22Rv1 (cell line): ENCODE data around the gene UGDH.

Source experiments
- H3K27ac ChIP-seq: fragments of 450-650 bp; 2 replicates; pipeline ENCODE4 v1.5.1; 2017
- ZFX ChIP-seq: fragments of 450-650 bp; IDR thresholded peaks from 2 replicates; pipeline ENCODE4 v1.6.1; 2017; ENCODE audit warnings: antibody characterized with exemption, borderline replicate concordance
- TF ChIP-seq, protein P1 (sequence below): fragments of 450-650 bp; IDR thresholded peaks from 2 replicates; pipeline ENCODE4 v1.5.1; 2017; ENCODE audit warnings: mild to moderate bottlenecking

The UGDH gene

DNA sequence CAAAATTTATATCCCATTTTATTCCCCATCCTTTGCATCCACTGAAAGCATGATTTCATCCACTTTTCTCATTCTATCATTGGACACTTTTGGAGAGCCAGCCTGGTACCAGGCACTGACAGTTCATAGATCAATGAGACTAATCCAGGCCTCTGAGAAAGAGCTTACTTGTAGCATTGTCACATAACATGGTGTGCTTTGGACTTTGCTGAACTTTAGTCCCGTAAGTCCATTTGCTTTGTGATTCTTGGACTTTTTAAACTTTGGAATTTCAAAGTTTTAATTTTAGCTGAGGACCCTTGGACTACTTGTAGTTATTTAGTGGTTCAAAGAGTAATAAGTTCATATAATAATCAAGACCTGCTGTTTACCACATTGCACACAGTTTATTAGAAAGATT is 56.8 kb downstream of the UGDH start:
- H3K27ac ChIP-seq = no peak overlapping the region
- TF ChIP-seq ZFX = no peak
- TF ChIP-seq, protein P1, sequence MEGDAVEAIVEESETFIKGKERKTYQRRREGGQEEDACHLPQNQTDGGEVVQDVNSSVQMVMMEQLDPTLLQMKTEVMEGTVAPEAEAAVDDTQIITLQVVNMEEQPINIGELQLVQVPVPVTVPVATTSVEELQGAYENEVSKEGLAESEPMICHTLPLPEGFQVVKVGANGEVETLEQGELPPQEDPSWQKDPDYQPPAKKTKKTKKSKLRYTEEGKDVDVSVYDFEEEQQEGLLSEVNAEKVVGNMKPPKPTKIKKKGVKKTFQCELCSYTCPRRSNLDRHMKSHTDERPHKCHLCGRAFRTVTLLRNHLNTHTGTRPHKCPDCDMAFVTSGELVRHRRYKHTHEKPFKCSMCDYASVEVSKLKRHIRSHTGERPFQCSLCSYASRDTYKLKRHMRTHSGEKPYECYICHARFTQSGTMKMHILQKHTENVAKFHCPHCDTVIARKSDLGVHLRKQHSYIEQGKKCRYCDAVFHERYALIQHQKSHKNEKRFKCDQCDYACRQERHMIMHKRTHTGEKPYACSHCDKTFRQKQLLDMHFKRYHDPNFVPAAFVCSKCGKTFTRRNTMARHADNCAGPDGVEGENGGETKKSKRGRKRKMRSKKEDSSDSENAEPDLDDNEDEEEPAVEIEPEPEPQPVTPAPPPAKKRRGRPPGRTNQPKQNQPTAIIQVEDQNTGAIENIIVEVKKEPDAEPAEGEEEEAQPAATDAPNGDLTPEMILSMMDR = no peak

DNA sequence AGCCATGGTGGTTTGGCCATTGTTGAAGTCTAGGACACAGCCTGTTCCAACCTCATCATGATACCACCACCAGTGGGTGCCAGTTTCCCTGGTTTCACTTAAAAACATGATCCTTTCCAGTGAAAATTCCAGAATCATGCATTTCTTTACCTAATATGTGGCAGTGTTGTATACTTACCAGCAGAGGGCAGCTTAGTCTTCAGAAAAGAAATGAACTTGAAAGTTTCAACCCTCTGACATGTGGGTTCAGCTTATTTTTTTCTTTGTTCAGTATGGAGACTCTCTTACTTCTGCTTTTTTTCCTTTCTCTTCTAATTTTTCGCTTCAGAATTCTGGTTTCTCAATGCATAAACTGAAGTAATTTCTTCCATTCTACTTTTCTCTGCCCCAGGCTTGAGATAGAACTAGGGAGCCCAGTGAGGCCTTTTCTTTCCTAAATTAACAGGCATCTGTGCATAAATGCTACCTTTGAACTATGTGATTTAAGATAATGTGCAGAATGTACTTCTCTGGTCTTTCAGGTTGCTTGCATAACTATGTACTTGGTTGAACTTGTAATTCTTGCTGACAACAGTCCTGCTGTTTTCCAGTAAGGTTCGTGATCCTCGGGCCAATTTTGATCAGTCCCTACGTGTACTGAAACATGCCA is 57.7 kb downstream of the UGDH start:
- peak overlapping the region; percentile 13; the same call in 1 of the 2 replicates for H3K27ac ChIP-seq

DNA sequence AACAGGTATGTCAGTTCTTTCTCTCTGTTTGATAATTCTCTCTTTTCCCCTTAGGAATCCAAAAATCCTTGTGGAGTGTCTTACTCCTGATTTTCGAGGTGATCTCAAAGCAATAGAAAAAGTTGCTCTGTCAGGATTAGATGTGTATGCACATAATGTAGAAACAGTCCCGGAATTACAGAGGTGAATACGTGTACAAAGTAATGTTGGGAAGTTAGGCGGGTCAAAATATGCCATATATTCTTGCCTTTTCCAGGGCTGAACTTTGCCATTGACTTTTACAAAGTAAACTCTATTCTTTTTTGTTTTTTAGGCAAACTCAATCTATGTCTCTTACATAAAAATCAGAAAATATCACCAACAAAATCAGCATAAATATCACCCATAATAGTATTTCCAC is 59.8 kb downstream of the UGDH start:
- no peak overlapping the region for H3K27ac ChIP-seq
- TF ChIP-seq, protein P1 = no peak
- no peak for TF ChIP-seq ZFX

More for the DNA sequence above, 57.7 kb downstream of the UGDH start:
- TF ChIP-seq, protein P1 = peak; percentile 88
- TF ChIP-seq ZFX = no peak

DNA sequence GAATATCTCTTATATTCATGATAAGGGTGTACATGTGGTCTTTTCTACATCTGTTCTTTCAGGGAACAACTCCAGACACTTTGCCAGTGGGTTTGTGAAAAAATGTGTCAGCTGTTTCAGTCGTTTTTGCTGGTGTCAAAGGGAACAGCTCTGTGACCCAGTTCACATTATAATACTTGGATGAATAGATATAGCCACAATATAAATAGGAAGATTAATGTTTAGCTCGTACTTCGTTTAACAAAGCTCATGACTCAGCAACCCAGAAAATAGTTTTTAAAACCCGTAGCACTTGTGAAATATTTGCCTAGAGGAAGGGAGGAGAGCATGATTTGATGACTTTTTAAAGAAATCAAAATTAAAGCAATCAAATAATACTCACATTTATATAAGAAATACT is 60.5 kb downstream of the UGDH start:
- no peak overlapping the region for H3K27ac ChIP-seq
- no peak for TF ChIP-seq ZFX
- TF ChIP-seq, protein P1 = no peak

DNA sequence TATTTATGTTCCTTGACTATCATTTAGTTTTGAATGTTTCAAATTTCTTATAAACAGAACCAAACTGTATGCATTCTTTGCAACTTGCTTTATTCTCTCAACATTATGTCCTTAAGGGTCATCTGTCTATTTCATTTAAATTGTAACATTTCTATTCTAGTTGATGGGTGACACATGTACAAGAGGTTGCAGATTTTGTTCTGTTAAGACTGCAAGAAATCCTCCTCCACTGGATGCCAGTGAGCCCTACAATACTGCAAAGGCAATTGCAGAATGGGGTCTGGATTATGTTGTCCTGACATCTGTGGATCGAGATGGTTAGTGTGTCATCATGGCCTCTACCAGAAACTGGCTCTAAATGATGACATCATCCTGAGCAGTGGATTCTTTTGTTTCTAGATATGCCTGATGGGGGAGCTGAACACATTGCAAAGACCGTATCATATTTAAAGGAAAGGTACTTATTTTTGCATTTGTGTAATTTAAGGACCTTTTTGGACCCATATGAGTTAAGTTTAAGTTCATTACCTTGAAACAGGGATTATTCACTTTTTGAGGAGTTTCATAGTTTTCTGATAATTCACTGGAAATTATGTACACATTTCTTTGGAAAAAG is 62.2 kb downstream of the UGDH start:
- TF ChIP-seq, protein P1 = no peak
- no peak for TF ChIP-seq ZFX
- 0 out of 2 replicates have a peak overlapping the region, but pooled peaks have one; percentile 6 for H3K27ac ChIP-seq

DNA sequence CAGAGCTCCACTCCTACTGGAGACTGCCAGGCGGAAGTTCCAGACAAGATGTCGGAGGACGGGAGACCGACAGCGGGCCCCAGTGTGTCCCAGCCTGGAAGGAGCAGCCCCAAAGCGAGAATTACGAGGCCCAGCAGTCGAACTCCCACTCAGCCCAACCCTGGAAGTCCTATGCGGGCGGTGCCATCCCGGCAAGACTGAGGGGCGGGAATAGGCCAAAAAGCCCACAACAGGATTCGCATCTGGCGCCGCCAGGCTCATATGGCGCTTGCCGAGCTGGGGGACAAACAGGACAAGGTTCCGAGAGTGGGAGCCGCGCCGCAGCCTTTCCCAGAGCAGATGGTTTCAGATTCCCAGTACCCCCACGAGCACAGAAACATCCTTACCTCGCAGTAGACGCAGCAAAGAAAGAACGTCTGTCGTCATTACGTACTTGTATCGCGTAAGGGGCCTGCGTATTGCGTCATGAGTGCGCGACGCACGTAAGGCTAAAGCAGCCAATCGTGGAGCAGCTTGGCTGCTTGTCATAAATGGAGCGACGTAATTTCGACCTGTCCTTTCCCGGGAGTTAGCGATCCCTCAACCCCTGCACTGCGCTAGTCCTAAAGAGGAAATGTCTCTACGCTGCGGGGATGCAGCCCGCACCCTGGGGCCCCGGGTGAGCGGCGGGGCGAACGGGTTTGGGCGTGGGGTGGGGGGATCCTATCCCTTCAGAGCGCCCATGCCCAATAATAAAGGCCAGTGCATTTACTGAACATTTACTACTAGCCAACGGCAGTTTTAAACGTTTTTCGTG is 68.5 kb downstream of the UGDH start, which contains the start of the genes LIAS and RPL9:
Gene LIAS, plus strand, starts transcription at position 552 of the 796 bp plus-strand sequence. Its CDS starts 62 bp downstream, at position 614.
Gene RPL9, minus strand, starts transcription at position 418 of the 796 bp plus-strand sequence. CDS start 483 bp downstream, outside the sequence.
- H3K27ac ChIP-seq = peak within 1 kb of the TSS; percentile 96
- TF ChIP-seq, protein P1 = no peak
- TF ChIP-seq ZFX = peak; percentile 47; the same call in 1 of the 2 replicates

DNA sequence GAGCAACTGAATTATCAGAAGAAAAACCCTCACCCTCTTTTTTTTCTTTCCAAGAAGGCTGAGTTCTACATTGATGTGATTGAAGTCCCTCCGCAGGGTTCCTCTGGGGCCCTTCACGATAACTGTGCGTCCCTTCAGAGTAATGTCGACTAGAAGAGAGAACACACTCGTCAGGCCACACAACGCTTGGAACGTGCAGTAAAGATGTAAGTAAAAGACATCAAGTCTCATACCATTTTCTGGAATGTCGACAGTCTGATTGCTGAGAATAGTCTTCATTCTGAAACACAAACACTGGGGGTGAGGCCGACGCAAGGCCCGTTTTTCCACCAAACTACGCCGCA is 69.1 kb downstream of the UGDH start:
- peak overlapping the region; percentile 96 for H3K27ac ChIP-seq
